GM08714 (cell line): Measurements from ENCODE around the gene PITPNM3.
"Not testable (repeated sequence)": the region's sequence is repeated elsewhere in the genome, so short reads cannot be mapped to it uniquely, and the experiment has no call there.

Source experiments
- H3K4me3 ChIP-seq: fragments of 200-500 bp; sonication (Bioruptor generic); 2 replicates; pipeline ENCODE4 v1.5.1; 2014; ENCODE audit warnings: mild to moderate bottlenecking, low read length, inconsistent platforms
- ZNF274 ChIP-seq: IDR thresholded peaks from 2 replicates; pipeline ENCODE4 v1.6.1; 2012; ENCODE audit warnings: mild to moderate bottlenecking, low read depth, low read length

PITPNM3 gene

GRCh38 chr17:6583411-6583810 is 27.1 kb upstream of the PITPNM3 start:
- no peak for TF ChIP-seq ZNF274
- no peak overlapping the region for H3K4me3 ChIP-seq

- TF ChIP-seq ZNF274 = no peak
- H3K4me3 ChIP-seq = no peak overlapping the region
Measured at GRCh38 chr17:6580625-6581024, 24.3 kb upstream of the PITPNM3 start.

DNA sequence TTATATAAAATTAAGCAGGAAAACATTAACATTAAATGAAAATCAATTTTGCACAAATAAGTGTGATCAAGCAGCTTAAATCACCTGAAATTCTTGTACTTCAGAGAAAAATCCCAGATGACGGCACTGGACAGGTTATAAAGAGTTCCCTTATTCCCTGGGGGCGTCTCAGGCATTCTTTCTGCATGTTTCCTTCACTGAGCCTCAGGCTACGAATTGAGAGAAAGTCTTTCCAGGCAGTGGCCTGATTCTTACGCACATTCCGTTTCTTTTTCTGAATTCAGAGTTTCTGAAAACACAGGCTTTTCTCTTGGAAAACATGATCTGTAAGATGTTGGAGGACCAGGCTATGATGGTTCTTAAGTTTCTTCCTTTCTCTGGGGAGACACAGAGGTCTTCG is 22.1 kb upstream of the PITPNM3 start:
- no peak overlapping the region for H3K4me3 ChIP-seq
- no peak for TF ChIP-seq ZNF274

DNA sequence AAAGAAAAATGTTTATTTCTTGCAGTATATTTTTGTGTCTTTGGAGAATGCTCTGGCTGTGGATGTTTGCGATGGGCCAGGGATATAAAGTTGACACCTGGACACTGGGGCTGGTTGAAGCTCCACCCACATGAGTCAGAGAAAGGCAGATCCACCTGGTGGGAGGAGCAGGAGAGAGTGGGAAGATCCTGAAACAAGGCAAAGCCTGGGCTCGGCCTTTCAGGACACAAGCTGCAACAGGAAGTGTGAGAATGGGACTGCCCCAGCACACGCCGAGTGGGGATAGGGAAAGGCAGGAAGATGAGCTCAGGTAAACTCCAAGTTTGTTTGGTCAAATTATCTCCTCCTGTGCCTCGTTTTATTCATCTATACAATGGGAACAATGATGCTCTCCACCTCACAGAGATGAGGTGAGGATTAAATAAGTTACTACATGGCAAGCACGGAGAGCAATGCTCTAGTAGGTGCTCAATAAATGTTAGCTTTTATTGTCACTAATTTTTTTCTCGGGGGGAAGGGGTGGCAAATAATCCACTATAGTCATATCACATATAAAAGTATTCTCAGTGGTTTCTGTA is 21.4 kb upstream of the PITPNM3 start:
- TF ChIP-seq ZNF274 = no peak
- no peak overlapping the region for H3K4me3 ChIP-seq

DNA sequence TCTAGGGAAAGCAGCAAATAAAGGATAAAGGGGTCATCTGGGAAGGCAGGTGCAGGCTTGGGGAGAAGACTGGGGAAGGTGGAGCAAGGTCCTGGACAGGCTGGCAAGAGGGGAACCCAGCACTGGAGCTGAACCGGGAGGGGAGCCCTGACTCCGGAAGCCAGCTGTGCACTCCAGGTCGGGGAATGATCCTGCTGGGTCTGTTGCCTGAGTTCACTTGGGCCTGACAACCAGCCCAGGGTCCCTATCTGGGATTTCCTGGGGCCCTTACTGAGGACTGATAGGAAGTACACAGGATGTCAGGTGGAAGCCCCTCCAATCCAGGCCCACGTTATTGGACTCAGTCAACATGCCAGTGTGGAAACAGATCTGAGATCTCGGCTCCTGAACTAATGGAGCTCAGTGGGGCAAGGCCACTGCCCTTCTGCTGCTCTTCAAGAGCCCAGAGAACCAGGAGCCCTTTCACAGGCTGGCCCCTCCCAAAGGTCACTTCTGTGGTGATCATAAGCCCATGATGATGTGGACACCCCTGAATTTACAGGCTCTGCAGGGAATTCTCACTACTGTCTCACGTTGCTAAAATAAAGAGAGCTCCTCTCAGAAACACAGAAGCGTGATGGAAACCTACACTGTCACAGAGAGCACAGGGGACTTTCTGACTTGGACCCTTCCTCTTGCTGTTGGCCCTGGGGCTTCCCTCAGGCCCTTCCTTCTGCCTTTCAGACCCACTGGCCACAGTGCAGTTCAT is 19.9 kb upstream of the PITPNM3 start:
- no peak for TF ChIP-seq ZNF274
- no peak overlapping the region for H3K4me3 ChIP-seq

DNA sequence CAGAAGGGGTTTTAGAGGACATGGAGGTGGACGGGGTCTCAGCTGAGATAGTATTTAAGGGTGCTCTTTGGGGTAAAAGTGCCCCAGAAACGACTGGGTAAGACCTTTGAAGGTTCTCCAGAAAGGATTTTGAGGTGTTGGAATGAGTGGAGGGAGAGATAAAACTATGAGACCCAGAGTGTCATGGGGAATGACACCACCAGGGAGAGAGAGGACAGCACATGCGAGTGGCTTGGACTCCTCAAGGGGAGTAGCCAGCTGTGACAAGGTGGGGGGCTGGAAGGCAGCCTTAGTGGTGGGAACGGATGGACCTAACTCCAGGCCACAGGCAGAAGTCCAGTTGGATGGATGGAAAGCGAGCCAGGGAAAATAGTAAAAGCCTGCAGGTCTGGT is 19.2 kb upstream of the PITPNM3 start:
- no peak overlapping the region for H3K4me3 ChIP-seq
- TF ChIP-seq ZNF274 = no peak

DNA sequence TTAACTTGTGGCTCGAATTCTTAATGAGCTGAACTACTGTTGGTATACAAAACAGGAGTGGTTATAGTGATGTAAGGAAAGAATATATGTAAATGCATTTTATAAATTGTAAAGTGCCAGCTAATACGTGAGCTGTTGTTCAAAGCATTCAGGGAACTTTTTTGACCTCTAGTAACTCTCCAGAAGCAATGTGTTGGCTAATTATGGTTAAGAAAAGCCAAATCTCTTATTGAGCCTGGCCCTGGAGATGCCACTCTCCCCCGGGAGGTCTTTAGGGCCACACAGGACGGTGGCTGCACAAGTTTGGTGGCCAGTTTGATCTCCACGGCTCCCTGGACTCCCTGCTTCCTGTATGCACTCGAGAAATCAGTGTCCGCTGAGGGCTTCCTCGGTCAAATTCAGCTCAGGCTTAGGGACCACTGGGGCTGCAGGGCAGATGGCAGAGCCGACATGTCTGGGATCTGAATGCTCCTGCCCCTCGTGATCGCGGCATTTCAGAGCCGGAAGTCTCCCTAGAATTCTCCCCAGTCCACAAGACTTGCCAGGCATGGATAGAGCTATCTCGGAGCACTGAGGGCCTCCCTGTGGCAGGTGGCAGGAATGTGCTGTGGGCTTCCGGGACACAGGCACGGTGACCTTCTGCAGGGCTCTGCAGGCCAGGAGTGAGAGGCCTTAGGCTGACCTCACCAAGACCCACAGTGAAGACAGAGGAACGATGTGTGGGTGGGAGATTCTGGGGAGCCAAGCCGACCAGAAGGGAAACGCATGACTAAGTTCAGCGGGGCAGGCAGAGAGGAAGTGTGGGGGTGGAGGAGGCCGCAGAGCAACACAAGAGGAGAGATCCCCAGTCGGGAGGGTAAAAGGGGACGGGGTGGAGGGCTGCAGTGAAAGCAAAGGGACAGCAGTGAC is 18.6 kb upstream of the PITPNM3 start:
- H3K4me3 ChIP-seq = no peak overlapping the region
- no peak for TF ChIP-seq ZNF274

DNA sequence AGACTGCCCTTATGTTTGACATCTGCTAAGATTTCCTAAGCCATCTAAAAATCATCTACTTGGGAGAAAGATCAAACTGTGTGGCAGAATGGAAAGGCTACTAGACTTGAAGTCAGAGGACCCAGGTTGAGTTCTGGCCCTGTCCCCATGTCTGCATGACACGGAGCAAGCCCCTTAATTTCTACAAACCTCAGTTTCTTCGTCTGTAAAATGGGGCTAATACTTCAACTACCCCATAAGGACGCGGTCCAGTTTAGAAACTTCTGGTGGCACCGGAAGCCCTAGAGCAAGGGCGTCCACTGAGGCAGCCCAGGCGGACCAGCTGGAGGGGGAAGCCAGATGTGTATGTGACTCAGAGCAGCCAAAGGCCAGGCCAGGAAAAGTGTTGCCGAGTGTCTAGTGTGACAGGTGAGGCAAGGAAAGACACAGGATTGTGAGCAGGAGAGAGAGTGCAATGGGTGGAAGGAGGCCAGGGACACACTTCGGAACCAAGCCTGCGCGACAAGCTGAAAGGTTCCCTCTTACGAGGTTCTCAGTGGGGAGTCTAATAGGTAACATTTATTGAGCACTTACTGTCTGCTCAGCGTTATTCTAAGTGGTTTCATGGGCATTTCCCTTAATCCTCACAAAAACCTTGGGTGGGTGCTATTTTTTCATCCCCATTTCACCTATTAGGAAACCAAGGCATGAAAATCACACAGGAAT is 17.8 kb upstream of the PITPNM3 start:
- TF ChIP-seq ZNF274 = no peak
- no peak overlapping the region for H3K4me3 ChIP-seq

DNA sequence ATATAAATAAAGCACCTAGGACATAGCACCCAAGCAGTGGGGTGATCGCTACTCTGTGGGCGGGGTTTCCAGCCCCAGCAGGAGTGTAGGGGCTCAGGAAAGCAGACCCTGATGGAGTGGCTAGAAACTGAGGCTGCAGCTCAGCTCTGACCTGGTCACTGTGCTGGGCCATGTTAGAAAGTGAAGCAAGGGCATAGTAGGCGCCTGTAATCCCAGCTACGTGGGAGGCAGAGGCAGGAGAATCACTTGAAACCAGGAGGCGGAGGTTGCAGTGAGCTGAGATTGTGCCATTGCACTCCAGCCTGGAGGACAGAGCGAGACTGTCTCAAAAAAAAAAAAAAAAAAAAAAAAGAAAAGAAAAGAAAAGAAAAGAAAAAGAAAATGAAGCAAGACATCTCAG is 17.1 kb upstream of the PITPNM3 start:
- not testable (repeated sequence) for H3K4me3 ChIP-seq

- TF ChIP-seq ZNF274 = no peak
- H3K4me3 ChIP-seq = no peak overlapping the region
Measured at GRCh38 chr17:6572972-6573370, 16.6 kb upstream of the PITPNM3 start.

- no peak overlapping the region for H3K4me3 ChIP-seq
- TF ChIP-seq ZNF274 = no peak
Measured at GRCh38 chr17:6571452-6571781, 15.1 kb upstream of the PITPNM3 start.

DNA sequence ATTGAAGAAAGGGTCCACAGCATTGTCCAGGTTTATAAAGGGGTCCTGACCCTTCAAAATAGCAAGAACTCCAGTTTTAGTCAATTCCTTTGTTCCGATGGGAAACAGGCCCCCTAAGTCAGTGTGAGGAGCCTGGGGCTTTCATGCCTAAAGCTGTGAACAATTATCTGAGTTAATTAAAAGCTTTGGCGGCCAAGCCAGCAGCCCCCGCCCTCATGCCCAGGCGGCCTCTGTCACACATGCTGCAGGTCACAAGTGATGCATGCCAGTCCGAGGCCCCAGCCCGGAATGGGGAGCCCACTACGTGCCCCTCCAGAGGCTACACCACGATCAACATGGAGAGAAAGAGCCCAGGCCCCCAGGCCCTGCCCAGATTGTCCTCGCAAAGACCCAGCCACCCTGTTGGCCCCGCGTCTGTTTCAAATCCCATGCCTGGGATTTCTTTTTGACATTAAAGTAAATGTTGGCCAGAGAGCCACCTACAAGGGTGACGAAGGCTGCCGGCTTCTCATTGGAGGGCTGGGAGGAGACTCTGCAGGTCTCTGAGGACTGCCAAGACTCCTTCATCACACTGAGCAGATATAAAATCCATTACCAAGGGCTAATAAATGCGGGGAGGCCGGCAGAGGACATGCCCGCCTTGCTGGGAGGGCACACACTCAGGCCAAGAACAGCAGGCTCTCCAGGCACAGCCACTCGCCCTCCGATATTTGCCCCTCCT is 14.5 kb upstream of the PITPNM3 start:
- no peak for TF ChIP-seq ZNF274
- H3K4me3 ChIP-seq = no peak overlapping the region

DNA sequence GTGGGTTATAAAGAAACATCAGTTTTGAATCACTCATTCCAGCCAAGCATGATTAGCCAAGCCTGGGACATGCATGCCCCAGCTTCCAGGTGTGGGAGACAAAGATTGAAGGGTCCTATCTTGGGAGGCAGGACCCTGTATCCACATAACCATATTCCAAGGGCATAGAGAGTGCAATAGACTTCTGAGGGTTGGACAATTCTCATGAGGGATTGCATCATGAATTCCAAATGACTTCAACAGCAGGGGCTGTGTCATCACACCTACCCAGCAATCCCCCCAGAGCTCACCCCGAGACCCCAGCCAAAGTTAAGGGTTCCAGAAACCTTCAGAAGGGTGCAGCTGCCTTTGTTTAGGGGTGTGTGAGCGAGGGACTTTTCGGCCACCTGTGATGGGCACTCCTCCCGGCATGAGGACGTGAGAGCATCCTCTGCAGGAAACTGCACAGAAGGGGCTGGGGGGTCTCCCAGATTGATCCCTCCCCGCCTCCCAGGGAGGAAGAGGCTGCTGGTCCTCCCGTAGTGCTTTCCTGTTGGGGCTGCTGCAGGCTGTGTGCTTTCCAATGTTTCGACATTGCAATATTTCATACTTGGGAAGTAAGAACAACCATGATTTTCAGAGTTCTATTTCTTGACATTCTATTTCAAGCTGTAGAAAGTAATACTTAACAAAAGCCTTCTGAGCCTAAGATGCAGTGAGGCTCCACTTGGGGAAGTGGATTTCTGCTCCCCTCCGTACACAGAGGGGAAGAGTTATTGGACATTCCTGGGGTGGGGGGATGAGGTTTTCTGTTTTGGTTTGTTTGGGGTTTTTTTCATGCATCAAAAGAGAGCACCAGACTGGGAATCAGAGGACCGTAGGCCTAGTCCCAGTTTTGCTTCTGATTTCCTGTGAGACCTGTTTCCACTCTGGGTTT is 13.3 kb upstream of the PITPNM3 start:
- H3K4me3 ChIP-seq = no peak overlapping the region
- TF ChIP-seq ZNF274 = no peak
